ENCODE measurements around the gene PDE6D.
A peak's percentile ranks its signal among the peaks of the same experiment; 100 is the strongest.

The PDE6D gene

DNA sequence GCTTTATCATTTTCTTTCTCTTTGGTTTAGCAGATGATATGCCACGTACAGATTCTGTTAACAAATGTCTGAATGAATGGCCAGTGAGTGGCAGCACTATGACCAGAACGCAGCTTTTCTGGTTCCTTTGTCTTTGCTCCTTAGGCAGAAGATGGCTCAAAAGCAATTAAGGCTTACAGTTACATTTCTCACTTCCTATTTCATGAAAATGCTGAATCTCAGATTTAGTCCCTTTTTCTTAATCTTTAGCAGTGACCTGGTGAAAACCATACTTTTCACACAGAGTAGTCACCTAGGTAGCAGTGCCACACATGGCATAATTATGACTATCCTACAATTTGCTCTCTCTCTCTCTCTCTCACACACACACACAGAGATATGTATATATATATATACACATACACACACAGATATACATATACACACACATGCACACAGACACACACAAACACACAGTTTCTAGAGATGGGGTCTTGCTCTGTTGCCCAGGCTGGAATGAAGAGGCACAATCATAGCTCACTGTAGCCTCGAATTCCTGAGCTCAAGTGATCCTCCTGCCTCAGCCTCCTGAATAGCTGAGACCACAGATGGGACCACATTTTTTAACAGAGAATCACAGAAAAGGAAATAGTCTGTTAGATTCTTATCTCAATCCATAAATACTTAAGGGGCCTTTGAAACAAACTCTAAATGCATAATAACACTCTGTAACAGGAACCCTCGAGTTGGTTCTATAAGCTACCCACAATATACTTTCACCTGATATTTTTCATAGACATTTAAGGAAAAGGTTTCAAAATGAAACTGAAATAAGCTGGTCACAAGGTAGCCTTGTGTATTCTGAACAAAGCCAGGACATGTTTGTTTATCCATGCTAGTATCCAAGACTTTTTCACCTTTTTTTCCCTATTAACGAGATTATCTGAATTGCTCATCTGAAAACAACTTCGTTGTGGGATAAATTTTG, 11.6 kb downstream of the PDE6D start:
- peak; percentile 42 for DNase-seq (ENCODE audit: low spot score)
- in situ Hi-C loops (cut with MboI; ENCODE audit: low pct_unique_long_range_greater_than_20kb, low sequenced_read_pairs, unreplicated experiment), result no loop called here
- peak; percentile 38 for TF ChIP-seq CTCF (IDR thresholded peaks at IDR 0.05; ENCODE audit: extremely low read depth, insufficient read depth, missing control alignments)

- TF ChIP-seq CTCF (IDR thresholded peaks at IDR 0.05; ENCODE audit: extremely low read depth, insufficient read depth, missing control alignments), result no peak
- DNase-seq (ENCODE audit: low spot score), result no peak
- in situ Hi-C loops (cut with MboI; ENCODE audit: low pct_unique_long_range_greater_than_20kb, low sequenced_read_pairs, unreplicated experiment), result no loop called here
These were observed 15.6 kb downstream of the PDE6D start for GRCh38 chr2:231765496-231765929.

GRCh38 chr2:231764760-231765159, 16.3 kb downstream of the PDE6D start:
- TF ChIP-seq CTCF (IDR thresholded peaks at IDR 0.05; ENCODE audit: extremely low read depth, insufficient read depth, missing control alignments), result no peak
- DNase-seq (ENCODE audit: low spot score), result no peak
- in situ Hi-C loops (cut with MboI; ENCODE audit: low pct_unique_long_range_greater_than_20kb, low sequenced_read_pairs, unreplicated experiment), result no loop called here

GRCh38 chr2:231764124-231764523, 17.0 kb downstream of the PDE6D start:
- in situ Hi-C loops (cut with MboI; ENCODE audit: low pct_unique_long_range_greater_than_20kb, low sequenced_read_pairs, unreplicated experiment), result no loop called here
- DNase-seq (ENCODE audit: low spot score), result no peak
- TF ChIP-seq CTCF (IDR thresholded peaks at IDR 0.05; ENCODE audit: extremely low read depth, insufficient read depth, missing control alignments), result no peak

GRCh38 chr2:231761735-231762134, 19.3 kb downstream of the PDE6D start:
- no peak for DNase-seq (ENCODE audit: low spot score)
- in situ Hi-C loops (cut with MboI; ENCODE audit: low pct_unique_long_range_greater_than_20kb, low sequenced_read_pairs, unreplicated experiment), result no loop called here
- TF ChIP-seq CTCF (IDR thresholded peaks at IDR 0.05; ENCODE audit: extremely low read depth, insufficient read depth, missing control alignments), result no peak

- TF ChIP-seq CTCF (IDR thresholded peaks at IDR 0.05; ENCODE audit: extremely low read depth, insufficient read depth, missing control alignments), result no peak
- DNase-seq (ENCODE audit: low spot score), result no peak
- in situ Hi-C loops (cut with MboI; ENCODE audit: low pct_unique_long_range_greater_than_20kb, low sequenced_read_pairs, unreplicated experiment), result no loop called here
These were observed 29.0 kb downstream of the PDE6D start for GRCh38 chr2:231752061-231752460.
